HK-2 (cell line): ENCODE measurements around the gene PLEKHH2.
"Not testable (repeated sequence)": the region's sequence is repeated elsewhere in the genome, so short reads cannot be mapped to it uniquely, and the experiment has no call there.

Experiments
- DNase-seq: peaks from one replicate; pipeline ENCODE4 v3.0.0-alpha.2; 2018; ENCODE audit not compliant: unreplicated experiment

The PLEKHH2 gene

GRCh38 chr2:43637030-43637803 is at the start of gene PLEKHH2:
Gene PLEKHH2 (plus strand): TSS chr2:43637260. CDS start chr2:43644674, 7,414 bp downstream.
- DNase-seq: peak; percentile 93

- DNase-seq: no peak
Measured at GRCh38 chr2:43592443-43592842, 44.6 kb upstream of the PLEKHH2 start.

GRCh38 chr2:43593254-43593653 is 43.8 kb upstream of the PLEKHH2 start:
- DNase-seq: no peak

- DNase-seq: no peak
Measured at GRCh38 chr2:43594875-43595274, 42.2 kb upstream of the PLEKHH2 start.

GRCh38 chr2:43595603-43596412 is 41.3 kb upstream of the PLEKHH2 start, which contains the start of gene THADA:
Gene THADA (minus strand): TSS chr2:43596038. CDS start chr2:43592392, 3,646 bp downstream.
- DNase-seq: peak; percentile 97

GRCh38 chr2:43600596-43600995 is 36.5 kb upstream of the PLEKHH2 start:
- DNase-seq: not testable (repeated sequence)

GRCh38 chr2:43604674-43605073 is 32.4 kb upstream of the PLEKHH2 start:
- DNase-seq: no peak

- peak; percentile 27 for DNase-seq
Measured at GRCh38 chr2:43605079-43605655, 31.9 kb upstream of the PLEKHH2 start.

- no peak for DNase-seq
Measured at GRCh38 chr2:43605851-43606250, 31.2 kb upstream of the PLEKHH2 start.

- DNase-seq: peak; percentile 22
Measured at GRCh38 chr2:43609290-43609918, 27.7 kb upstream of the PLEKHH2 start.

GRCh38 chr2:43610361-43610760 is 26.7 kb upstream of the PLEKHH2 start:
- DNase-seq: no peak

GRCh38 chr2:43611987-43612894 is 24.8 kb upstream of the PLEKHH2 start:
- DNase-seq: peak; percentile 63

- no peak for DNase-seq
Measured at GRCh38 chr2:43612944-43613343, 24.1 kb upstream of the PLEKHH2 start.

- no peak for DNase-seq
Measured at GRCh38 chr2:43616967-43617680, 19.9 kb upstream of the PLEKHH2 start.

- no peak for DNase-seq
Measured at GRCh38 chr2:43619511-43619910, 17.5 kb upstream of the PLEKHH2 start.

- no peak for DNase-seq
Measured at GRCh38 chr2:43622931-43623451, 14.1 kb upstream of the PLEKHH2 start.

- no peak for DNase-seq
Measured at GRCh38 chr2:43631618-43632317, 5.3 kb upstream of the PLEKHH2 start.

GRCh38 chr2:43634604-43635306 is 2.3 kb upstream of the PLEKHH2 start:
- DNase-seq: no peak

GRCh38 chr2:43636153-43636552 is 907 bp upstream of the PLEKHH2 start:
- DNase-seq: not testable (repeated sequence)
